Measurements from ENCODE around the gene TAS2R60. TPM values are rescaled to one million over a fixed set of nuclear protein-coding genes. Genes with fewer than 3 reads are reported as not detected.

Gene TAS2R60
- total RNA-seq, 2 donors from 2014 or later, result not detected

GRCh38 chr7:143396625-143397556 is 46.4 kb upstream of the TAS2R60 start:
- TF ChIP-seq, protein P1, sequence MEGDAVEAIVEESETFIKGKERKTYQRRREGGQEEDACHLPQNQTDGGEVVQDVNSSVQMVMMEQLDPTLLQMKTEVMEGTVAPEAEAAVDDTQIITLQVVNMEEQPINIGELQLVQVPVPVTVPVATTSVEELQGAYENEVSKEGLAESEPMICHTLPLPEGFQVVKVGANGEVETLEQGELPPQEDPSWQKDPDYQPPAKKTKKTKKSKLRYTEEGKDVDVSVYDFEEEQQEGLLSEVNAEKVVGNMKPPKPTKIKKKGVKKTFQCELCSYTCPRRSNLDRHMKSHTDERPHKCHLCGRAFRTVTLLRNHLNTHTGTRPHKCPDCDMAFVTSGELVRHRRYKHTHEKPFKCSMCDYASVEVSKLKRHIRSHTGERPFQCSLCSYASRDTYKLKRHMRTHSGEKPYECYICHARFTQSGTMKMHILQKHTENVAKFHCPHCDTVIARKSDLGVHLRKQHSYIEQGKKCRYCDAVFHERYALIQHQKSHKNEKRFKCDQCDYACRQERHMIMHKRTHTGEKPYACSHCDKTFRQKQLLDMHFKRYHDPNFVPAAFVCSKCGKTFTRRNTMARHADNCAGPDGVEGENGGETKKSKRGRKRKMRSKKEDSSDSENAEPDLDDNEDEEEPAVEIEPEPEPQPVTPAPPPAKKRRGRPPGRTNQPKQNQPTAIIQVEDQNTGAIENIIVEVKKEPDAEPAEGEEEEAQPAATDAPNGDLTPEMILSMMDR (IDR thresholded peaks at IDR 0.05), result no peak
- DNase-seq, result no peak
- no peaks in the 10 kb centered on the region for H3K36me3 ChIP-seq
- H3K27ac ChIP-seq, result no peak overlapping the region
- no peaks in the 10 kb centered on the region for H3K9me3 ChIP-seq
- no peaks in the 10 kb centered on the region for H3K27me3 ChIP-seq
- intact Hi-C loops (cut with DNase I), result no loop called here
- no peak overlapping the region for H3K4me3 ChIP-seq
- no peak overlapping the region for H3K9ac ChIP-seq (ENCODE audit: low read depth in 2 of 2, low read length in 2 of 2)
- peaks cover under 1% of the 10 kb centered on the region for H3K4me1 ChIP-seq

DNA sequence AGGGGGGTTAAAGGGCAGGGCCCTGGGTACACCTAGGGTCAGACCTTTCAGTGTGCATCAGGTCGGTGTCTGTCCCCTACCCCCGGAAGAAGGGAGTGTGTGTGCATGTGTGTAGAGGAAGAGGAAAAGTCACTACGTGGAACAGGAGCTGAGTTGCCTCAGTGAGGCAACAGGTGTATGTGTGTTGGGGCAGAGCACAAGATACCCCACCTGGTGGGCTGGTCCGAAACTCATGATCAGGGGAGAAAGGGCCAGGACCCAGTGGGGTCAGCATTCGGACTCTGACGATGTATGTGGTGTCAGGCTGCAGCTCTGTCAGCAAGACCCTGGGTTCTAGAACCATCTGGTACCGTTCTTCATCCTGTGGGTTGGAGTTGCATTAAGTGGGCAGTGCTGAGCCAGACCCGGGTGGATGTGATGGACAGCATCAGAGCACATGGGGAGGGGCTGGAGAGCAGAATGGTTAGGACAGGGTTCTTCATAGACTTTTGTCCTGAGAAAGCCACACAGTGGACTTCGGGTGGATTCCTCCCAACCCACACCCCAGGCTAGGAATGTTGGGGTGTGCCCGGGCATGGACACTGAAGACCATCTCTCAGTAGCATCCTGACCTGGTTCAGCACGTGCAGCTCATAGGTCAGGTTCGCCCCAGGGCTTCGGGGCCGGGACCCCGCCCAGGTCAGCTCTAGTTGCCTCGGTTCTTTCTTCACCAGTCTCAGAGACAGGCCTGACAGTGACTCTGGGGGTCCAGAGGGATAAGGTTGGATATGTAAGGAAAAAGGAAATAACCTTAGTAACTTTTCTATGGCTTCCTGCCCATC is 45.3 kb upstream of the TAS2R60 start:
- intact Hi-C loops (cut with DNase I), result no loop called here
- TF ChIP-seq, protein P1 (IDR thresholded peaks at IDR 0.05), result no peak
- H3K27me3 ChIP-seq, result no peaks in the 10 kb centered on the region
- H3K4me1 ChIP-seq, result no peaks in the 10 kb centered on the region
- DNase-seq, result no peak
- H3K36me3 ChIP-seq, result no peaks in the 10 kb centered on the region
- H3K9me3 ChIP-seq, result no peaks in the 10 kb centered on the region
- H3K27ac ChIP-seq, result no peak overlapping the region
- no peak overlapping the region for H3K9ac ChIP-seq (ENCODE audit: low read depth in 2 of 2, low read length in 2 of 2)
- H3K4me3 ChIP-seq, result no peak overlapping the region

DNA sequence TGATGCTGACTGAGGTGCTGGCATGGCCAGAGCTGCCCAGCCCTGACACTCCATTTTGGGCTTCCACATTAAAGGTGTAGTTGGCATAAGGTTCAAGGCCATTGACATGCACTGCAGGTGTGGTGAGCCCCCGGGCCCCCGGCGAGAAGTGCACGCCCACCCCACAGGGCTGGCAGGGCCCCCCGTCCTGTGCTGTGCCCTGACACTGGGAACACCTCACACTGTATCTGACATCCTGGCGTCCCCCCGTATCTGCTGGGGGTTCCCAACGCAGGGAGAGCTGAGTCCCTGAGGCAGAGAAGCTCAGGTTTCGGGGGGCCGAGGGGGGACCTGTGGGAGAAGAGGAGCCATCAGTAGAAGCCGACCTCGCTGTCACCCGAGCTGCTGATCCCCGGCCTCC is 44.6 kb upstream of the TAS2R60 start:
- Histone ChIP-seq H3K9ac (ENCODE audit: low read depth in 2 of 2, low read length in 2 of 2) (no peak overlapping the region), H3K4me1 (no peaks in the 10 kb centered on the region), H3K9me3 (no peaks in the 10 kb centered on the region), H3K27me3 (no peaks in the 10 kb centered on the region), H3K27ac (no peak overlapping the region), H3K4me3 (no peak overlapping the region), H3K36me3 (no peaks in the 10 kb centered on the region)
- intact Hi-C loops (cut with DNase I), result no loop called here
- no peak for DNase-seq
- TF ChIP-seq, protein P1 (IDR thresholded peaks at IDR 0.05), result no peak

- no peaks in the 10 kb centered on the region for H3K9me3 ChIP-seq
- TF ChIP-seq, protein P1 (IDR thresholded peaks at IDR 0.05), result no peak
- H3K27ac ChIP-seq, result no peak overlapping the region
- H3K4me1 ChIP-seq, result no peaks in the 10 kb centered on the region
- no peaks in the 10 kb centered on the region for H3K27me3 ChIP-seq
- intact Hi-C loops (cut with DNase I), result no loop called here
- H3K4me3 ChIP-seq, result no peak overlapping the region
- DNase-seq, result no peak
- no peak overlapping the region for H3K9ac ChIP-seq (ENCODE audit: low read depth in 2 of 2, low read length in 2 of 2)
- no peaks in the 10 kb centered on the region for H3K36me3 ChIP-seq
Observed at GRCh38 chr7:143399151-143399550, 44.1 kb upstream of the TAS2R60 start.

DNA sequence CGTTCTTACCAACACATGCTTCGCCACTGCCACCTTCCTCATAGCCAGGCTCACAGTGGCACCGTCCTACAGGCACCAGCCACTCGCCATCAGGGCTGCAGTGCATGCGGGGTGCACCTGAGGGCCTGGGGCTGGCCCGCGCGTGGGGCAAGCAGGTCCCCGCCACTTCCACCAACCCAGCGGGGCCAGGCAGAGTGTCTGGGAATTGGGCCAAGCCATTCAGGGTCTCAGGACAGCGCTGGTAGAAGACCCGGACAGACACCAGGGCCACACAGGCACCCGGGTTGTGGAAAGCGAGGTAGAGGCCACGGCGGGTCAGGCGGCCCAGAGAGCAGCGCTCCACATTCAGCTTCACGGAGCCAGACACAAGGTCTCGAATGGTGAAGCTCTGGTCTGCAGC is 43.6 kb upstream of the TAS2R60 start:
- Histone ChIP-seq H3K36me3 (no peaks in the 10 kb centered on the region), H3K27ac (no peak overlapping the region), H3K4me1 (no peaks in the 10 kb centered on the region), H3K4me3 (no peak overlapping the region), H3K9ac (ENCODE audit: low read depth in 2 of 2, low read length in 2 of 2) (no peak overlapping the region), H3K27me3 (no peaks in the 10 kb centered on the region), H3K9me3 (no peaks in the 10 kb centered on the region)
- TF ChIP-seq, protein P1 (IDR thresholded peaks at IDR 0.05), result no peak
- intact Hi-C loops (cut with DNase I), result no loop called here
- no peak for DNase-seq

All from colonic mucosa (tissue), 4 donors.